Activated T-cell treated with anti-CD3 and anti-CD28 coated beads for 1 hour (primary cell): Measurements from ENCODE around the gene MIEN1.
"Not testable (repeated sequence)": the region's sequence is repeated elsewhere in the genome, so short reads cannot be mapped to it uniquely, and the experiment has no call there.

Experiments used
- DNase-seq: peaks from one replicate; pipeline ENCODE4 v3.0.0-alpha.2; 2020; ENCODE audit warnings: low read depth

Gene MIEN1

DNA sequence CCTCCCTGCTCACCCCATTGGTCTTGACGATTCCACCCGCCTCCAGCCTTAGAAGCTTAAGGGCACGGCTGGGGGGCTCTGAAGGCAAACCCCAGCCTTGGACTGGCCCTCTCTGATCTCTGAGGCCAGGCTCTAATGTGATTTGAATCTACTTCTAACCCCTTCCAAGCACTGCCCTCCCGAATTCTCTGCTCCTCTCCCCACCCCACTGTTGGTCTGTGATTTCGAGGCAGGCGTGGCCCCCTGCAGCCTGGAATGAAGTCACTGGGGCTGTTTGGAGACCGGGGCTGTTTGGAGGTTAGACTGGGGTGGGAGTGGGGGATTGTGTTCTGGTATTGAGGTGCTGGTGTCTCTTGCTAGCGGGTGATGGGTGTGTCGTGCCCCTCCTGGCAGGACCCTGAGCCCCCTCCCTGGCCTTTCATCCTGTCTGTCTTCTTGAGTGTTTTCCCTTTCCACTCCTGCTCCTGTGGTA is 9.6 kb upstream of the MIEN1 start:
- no peak for DNase-seq

- no peak for DNase-seq
Observed at GRCh38 chr17:39738983-39739884, 8.9 kb upstream of the MIEN1 start.

DNA sequence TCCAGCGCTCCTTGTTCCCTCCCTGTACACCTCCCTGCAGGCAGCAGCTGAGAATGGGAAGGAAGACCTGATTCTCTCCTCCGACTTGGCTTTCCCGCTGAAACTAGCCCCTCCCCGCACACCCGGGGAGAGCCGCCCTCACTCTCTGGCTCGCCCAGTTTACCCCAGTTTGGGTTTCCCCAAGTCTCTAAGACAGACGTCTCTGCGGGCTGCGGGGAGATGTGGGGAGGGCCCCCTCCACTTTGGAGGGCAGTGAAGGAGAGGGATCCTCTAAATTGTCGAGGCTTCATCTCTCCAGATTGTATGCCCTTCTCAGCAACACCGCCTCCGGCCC is 8.2 kb upstream of the MIEN1 start:
- DNase-seq: peak; percentile 23

DNA sequence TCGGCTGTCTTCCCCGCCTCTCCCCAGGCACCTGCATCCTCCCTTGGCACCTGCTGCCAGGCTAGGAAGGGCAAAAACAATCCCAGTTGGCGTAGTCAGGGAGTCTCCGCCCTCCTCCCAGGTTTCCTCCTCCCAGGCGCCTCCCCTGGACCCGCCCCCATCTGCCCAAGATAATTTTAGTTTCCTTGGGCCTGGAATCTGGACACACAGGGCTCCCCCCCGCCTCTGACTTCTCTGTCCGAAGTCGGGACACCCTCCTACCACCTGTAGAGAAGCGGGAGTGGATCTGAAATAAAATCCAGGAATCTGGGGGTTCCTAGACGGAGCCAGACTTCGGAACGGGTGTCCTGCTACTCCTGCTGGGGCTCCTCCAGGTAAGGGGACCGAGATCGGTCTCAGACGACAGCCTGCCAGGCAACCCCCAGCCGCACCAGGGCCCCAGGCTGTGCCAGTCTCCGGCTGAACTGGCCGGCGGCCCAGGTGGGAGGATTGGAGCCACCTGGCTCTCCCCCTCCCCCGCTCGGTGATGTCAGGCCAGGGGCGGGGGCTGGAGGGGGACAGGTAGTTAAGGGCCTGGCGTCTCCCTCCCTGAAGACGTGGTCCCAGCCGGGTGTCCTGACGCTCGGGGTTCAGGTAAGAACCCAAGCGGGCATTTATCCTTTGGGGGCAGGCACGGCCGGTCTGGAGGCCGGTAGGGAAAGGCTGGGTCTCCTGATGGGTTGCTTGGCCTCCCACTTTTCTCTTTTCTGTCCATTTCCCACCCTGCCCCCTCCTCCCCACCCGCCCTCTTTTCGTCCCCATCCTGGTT is 7.6 kb upstream of the MIEN1 start, which contains the start of gene GRB7:
TSS of gene GRB7 (plus strand) at position 179 of the 808 bp plus-strand sequence. CDS start 4,364 bp downstream, outside the sequence.
- no peak for DNase-seq

GRCh38 chr17:39737206-39737759 is 7.0 kb upstream of the MIEN1 start:
- no peak for DNase-seq

- no peak for DNase-seq
Observed at GRCh38 chr17:39736319-39737165, 6.2 kb upstream of the MIEN1 start.

DNA sequence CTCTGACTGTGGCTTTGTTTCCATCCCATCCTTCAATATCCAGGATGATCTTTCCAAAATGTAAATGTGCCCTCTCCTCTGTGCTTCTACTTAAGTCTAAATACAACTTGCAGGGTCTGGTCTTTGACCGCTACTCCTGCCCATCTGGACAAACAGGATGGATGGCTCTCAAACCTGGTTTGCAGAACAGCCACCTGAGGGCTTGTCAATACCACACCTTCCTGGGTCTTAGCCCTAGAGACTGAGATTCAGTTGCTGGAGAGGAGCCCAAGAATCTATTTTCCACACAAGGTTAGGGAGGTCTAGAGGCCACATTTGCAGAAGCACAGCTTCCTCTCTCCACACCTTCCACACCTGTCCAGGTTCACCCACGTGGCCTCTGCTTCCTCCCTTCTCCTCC is 5.5 kb upstream of the MIEN1 start:
- no peak for DNase-seq

DNA sequence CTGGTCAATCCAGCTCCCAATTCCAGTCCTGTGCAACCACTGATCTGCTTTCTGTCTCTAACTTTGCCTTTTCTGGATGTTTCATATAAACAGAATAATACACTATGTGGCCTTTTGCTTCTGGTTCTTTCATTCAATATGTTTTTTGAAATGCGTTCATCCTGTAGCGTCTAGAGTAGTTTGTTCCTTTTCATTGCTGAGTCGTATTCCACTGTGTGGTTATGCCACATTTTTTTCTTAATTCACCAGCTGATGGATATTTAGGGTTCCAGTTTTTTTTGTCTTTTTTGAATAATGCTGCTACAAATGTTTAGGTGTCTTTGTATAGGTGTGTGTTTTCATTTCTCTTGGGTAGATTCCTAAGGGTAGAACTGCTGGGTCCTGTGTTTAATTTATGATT is 2.3 kb upstream of the MIEN1 start:
- no peak for DNase-seq

DNA sequence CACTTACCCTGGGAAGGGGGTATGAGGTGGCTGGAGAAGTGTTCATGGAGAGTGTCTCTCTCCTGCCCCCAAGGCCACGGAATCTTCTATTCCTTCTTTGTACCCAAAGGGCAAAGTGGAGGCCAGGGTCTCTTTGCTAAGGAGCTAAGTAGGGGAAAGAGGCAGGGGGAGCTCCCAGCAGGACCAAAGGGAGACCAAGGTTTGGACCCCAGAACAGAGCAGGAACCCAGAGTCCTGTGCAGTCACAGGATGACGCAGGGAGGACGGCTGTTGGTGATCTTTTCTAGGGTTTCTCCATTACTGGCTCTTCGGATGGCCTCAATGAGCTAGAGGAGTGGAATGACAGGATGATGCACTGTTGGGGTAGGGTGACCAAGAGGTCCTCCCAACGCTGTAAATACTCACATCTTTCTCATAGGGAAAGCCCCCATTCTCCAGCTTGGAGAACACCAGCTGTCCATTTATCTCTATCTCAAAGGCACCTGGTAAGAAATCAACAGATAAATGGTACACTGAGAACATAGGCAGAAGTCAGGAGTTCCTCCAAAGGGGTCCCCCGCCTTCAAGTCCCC is 966 bp downstream of the MIEN1 start:
- no peak for DNase-seq

GRCh38 chr17:39727556-39727955 is 2.8 kb downstream of the MIEN1 start:
- no peak for DNase-seq

DNA sequence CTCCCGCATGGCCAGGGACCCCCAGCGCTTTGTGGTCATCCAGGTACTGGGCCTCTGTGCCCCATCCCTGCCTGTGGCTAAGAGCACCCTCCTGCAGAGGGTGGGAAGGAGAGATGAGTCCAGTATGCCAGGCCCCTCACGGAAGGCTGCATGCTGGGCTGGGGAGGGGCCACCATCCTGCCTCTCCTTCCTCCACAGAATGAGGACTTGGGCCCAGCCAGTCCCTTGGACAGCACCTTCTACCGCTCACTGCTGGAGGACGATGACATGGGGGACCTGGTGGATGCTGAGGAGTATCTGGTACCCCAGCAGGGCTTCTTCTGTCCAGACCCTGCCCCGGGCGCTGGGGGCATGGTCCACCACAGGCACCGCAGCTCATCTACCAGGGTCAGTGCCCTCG is 3.7 kb downstream of the MIEN1 start:
- no peak for DNase-seq

GRCh38 chr17:39725923-39726322 is 4.4 kb downstream of the MIEN1 start:
- DNase-seq: not testable (repeated sequence)

- no peak for DNase-seq
Observed at GRCh38 chr17:39724731-39725130, 5.6 kb downstream of the MIEN1 start.

DNA sequence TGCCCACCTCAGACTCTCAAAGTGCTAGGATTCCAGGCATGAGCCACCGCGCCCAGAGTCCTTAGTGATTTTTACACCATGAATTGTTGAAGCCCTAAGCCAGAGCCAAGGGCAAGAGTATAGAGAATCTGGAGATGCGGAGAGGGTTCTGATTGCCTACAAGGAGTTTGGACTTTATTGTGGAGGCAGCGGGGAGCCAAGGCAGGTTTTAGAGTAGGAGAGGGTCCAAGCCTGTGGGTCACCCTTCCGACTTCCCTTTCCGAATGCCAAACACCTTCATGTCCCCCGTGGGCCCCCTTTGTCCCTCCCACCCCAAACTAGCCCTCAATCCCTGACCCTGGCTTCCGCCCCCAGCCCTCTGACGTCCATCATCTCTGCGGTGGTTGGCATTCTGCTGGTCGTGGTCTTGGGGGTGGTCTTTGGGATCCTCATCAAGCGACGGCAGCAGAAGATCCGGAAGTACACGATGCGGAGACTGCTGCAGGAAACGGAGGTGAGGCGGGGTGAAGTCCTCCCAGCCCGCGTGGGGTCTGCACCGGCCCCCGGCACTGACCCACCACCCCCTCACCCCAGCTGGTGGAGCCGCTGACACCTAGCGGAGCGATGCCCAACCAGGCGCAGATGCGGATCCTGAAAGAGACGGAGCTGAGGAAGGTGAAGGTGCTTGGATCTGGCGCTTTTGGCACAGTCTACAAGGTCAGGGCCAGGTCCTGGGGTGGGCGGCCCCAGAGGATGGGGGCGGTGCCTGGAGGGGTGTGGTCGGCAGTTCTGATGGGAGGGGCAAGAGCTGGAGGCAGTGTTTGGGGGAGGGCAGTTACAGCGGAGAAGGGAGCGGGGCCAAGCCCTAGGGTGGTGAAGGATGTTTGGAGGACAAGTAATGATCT is 7.1 kb downstream of the MIEN1 start:
- DNase-seq: no peak

- DNase-seq: no peak
Observed at GRCh38 chr17:39722104-39722503, 8.2 kb downstream of the MIEN1 start.

- DNase-seq: no peak
Observed at GRCh38 chr17:39719563-39720355, 10.6 kb downstream of the MIEN1 start.

GRCh38 chr17:39717660-39718059 is 12.7 kb downstream of the MIEN1 start:
- DNase-seq: no peak

DNA sequence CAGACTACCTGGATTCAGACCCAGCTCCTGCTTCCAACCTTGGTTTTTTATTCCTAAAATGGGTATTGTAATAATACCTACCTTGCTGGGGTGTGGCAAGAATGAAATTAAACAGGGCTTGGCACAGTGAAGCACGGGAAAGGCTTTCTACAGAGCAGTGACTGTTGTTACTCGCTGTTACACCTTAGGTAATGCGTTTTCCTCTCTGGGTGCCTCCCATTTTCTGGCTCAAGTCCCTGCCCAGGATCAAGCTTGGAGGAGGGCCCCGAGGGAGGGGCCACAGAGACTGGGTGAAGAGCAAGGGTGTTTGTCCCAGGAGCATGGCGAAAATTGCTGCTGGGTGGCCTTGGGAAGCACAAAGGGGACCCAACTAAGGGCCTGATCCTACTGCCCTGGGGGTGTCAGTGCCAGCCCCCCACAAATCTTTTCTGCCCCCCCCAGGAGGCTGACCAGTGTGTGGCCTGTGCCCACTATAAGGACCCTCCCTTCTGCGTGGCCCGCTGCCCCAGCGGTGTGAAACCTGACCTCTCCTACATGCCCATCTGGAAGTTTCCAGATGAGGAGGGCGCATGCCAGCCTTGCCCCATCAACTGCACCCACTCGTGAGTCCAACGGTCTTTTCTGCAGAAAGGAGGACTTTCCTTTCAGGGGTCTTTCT is 13.3 kb downstream of the MIEN1 start:
- no peak for DNase-seq
